ENCODE measurements around the gene MGRN1.

MGRN1 gene

DNA sequence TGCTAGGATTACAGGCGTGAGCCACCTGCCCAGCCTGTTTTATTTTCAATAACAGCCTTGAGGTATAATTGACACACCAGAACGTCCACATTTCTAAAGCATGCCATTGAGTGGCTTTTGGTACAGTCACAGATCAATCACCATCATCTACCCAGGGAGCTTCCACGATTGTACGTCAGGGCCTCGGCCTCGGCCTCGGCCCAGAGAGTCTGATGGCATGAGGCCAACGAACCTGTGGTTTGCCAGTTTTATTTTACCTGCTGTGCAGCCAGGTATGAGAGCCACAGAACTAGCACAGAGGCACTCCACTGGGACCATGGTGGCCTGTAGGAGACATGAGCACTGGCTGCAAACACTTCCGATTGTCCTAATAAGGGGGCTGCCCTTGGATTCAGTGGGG, 18.3 kb upstream of the MGRN1 start:
- DNase-seq (ENCODE audit: low spot score): no peak

DNA sequence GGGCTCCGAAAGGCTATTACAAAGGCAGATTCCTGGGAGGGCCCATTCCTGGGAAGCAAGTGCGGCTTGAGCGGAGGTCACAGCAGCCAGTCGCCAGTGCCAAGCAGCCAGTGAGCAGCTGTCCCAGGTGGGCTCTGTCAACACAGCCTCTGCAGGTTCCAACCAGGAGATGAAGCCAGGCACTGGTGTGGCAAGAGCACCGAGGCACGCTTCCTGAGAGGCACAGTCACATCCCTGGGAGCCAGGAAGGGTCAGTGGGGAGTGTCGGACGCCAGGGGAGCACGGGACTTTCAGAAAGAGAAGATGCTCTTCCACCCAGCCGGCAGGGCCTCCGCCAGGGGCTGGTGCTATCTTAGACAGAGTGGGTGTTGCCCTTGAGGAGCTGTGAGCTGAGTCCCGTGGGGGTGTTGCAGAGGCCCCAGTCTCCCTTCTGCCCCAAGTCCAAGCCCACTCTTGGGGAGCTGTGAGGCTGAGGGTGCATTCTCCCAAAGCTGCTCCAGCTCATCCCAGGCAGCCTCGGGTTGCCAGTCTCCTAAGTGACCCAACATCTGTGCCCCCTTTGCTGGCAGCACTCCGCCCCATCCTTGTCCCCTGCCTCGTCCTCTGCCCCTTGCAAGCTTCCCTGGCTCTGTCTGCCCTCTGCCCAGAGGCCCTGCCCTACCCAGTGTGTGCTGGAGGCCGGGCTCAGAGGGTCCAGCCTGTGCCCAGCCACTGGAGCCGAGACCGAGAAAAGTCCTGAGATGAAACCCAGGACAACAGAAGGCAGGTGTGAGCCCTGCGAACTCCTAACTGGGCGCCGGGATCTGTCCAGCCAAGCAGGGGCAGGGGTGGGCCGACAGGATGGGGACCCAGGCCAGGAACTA, 16.6 kb upstream of the MGRN1 start:
- DNase-seq (ENCODE audit: low spot score): no peak
- no peak for TF ChIP-seq CTCF (IDR thresholded peaks at IDR 0.05; ENCODE audit: extremely low read depth, missing control alignments)

More for the DNA sequence above, 18.3 kb upstream of the MGRN1 start:
- no peak for TF ChIP-seq CTCF (IDR thresholded peaks at IDR 0.05; ENCODE audit: extremely low read depth, missing control alignments)

- no peak for DNase-seq (ENCODE audit: low spot score)
- no peak for TF ChIP-seq CTCF (IDR thresholded peaks at IDR 0.05; ENCODE audit: extremely low read depth, missing control alignments)
Observed at GRCh38 chr16:4608704-4608980, 16.0 kb upstream of the MGRN1 start.

GRCh38 chr16:4609200-4610010, 15.2 kb upstream of the MGRN1 start:
- DNase-seq (ENCODE audit: low spot score): no peak
- TF ChIP-seq CTCF (IDR thresholded peaks at IDR 0.05; ENCODE audit: extremely low read depth, missing control alignments): no peak

DNA sequence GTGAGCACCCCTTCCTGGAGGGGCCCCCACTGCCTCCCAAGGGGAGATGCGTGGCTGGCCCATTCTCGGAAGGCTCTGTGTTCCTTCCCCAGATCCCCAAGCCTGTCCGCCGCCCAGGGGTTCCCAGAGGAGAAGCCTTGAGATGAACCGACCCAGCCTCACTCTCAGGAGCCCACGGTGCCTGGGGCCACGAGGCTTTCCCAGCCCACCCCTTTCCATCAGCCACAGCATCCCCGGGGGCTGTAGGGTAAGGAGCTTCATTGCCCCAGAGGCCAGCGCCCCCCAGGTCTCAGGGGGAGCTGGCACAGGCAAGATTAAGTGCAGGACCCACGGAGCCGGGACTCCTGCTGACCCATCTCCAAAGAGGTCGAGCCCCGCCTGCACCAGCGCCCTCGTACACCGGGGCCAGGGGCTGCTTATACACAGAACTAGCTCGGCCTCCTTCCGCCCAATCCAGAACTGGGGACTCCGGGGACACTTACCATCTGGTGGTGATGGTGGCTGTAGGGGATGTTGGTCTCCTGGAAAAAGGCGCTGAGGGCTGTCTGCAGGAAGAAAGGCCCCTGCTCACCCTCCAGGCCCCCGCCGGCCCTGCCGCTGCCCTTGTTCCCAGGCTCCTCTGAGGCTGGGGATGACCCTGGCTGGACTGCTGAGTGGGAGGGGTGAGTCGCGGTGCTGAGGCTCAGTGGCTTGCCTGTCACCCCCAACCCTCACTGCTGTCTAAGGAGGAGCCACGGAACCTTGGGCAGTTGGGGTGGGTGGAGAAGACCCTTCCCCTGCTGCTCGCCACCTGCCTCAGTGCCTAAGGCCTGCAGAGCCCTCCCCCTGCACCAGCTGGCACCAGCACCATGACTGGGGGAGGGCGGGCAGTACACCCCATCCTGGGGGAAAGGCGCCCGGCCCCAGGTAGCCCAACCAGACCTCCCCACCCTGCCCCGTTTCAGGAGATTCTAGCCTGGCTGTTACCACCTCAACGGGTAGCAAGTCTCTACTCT, 14.3 kb upstream of the MGRN1 start:
- TF ChIP-seq CTCF (IDR thresholded peaks at IDR 0.05; ENCODE audit: extremely low read depth, missing control alignments): no peak
- DNase-seq (ENCODE audit: low spot score): no peak

DNA sequence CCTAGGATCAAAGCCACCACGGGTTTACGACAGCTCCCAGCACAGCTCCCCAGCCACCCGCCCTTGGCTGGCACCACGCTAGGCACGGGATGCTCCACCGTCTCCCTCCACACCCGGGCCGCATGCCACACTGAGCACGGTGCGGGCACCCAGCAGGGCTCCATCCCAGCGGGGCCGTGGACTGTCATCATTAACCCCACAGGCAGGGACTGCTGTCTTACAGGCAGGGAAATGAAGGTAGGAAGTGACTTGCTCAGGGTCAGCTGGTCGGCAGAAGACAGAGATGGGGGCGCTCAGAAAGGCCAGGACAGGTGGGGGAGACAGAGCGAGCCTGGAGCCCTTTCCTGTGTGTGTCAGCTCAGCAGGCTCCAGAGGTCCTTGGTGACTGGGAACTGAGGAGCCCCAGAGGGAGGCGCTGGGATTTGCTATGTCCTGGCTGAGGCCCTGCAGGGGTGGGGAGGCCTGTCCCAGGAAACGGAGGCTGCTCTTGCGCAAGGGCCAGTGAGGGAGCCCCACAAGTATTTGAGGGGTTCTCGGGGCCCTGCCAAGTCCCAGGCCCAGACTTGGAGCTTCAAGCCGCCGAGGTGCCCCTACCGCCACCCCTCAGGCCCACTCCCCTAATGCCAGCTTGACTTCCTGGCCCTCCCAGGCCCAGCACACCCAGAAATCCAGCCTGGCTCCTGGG, 13.1 kb upstream of the MGRN1 start:
- TF ChIP-seq CTCF (IDR thresholded peaks at IDR 0.05; ENCODE audit: extremely low read depth, missing control alignments): no peak
- DNase-seq (ENCODE audit: low spot score): no peak

Measured in GM20000 (cell line).